ENCODE measurements around the gene PITPNM1.

Gene PITPNM1

GRCh38 chr11:67463186-67463585 is 42.0 kb downstream of the PITPNM1 start:
- no peak for DNase-seq

GRCh38 chr11:67458266-67458665 is 46.9 kb downstream of the PITPNM1 start:
- no peak for DNase-seq

DNA sequence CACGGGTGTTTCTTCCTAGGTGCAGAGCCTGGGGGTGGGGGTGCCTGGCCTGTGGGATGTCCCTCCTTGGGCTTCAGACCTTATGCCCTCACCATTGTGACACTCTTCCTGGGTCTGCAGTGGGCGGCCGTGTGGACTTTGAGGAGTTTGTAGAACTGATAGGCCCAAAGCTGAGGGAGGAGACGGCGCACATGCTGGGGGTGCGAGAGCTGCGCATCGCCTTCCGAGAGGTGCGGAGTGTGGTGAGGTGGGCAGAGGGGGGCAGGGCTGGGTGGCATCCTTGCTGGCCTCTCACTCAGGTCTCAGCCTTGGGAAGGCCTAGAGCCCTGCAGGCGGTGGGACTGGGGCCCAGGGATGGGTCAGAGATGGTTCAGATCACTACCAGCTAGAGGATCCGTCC is 47.7 kb downstream of the PITPNM1 start:
- no peak for DNase-seq

- no peak for DNase-seq
These were observed 49.0 kb downstream of the PITPNM1 start for GRCh38 chr11:67456068-67456705.

DNA sequence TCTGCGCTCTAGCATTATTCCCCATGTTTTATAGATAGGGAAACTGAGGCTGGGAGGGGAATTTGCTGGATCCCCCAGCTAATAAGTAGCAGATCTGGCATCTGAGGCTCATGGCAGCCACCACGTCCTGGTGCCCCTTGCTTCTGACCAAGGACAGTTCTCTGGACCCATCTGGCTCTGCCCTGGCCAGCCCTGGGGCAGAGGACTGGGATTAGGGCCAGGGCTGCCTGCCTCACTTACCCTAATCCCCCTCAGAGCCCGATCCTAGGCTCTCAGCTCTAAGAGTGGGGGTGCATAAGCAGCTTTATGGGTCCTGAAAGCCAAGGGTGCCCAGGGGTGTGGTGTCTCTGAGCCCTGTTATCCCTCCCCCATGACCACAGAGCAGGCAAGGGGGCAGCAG is 50.1 kb downstream of the PITPNM1 start, which contains the start of gene CABP4:
CABP4 (plus strand) TSS at position 301 of the 400 bp plus-strand sequence; CDS start at position 371, 70 bp downstream.
- no peak for DNase-seq

GRCh38 chr11:67453816-67454732 is 51.1 kb downstream of the PITPNM1 start:
- no peak for DNase-seq

- DNase-seq, result no peak
These were observed 52.8 kb downstream of the PITPNM1 start, which contains the start of gene GPR152 for GRCh38 chr11:67452141-67452952. TSS of gene GPR152 (minus strand) at chr11:67452729. CDS start at chr11:67452724, 5 bp downstream.

GRCh38 chr11:67451658-67451976 is 53.5 kb downstream of the PITPNM1 start:
- DNase-seq, result no peak

DNA sequence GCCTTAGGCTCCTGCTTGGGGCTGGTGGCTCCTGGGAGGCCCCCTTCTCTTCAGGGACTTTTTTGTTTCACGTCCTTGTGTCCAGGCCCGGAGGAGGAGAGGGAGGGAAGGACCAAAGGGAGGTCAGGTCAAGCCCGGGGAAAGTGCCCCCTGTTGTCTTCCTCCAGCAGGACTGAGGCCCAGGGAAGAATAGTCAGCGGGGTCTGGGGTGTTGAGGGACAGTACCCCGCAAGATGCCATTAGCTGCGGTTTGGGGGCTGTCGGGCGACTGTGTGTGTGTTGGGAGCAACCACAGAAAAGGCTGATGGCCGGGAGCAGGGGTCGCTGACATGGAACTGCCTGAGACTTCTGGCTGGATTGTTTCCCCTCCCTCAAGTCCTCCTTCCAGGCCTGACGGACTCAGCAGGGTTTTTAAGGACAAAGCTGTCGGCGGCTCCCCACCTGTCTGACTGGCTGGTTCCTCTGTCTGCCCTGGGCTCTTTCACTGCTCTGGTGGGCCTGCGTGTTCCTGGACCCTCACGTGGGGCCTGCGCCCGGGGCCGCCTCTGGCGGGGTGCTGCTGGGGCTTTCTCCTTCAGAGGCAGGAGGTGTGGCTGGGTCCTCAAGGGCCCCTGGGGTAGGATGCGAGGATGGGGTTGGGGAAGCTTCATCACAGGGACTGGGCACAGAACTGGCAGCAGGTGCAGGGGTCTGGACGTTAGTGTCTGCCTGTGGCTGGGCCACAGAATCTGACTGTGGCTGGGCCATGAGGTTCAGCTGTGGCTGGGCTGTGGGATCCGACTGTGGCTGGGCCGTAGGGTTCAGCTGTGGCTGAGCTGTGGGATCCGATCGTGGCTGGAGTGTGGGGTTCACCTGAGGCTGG is 54.1 kb downstream of the PITPNM1 start:
- DNase-seq, result no peak

- DNase-seq, result no peak
These were observed 55.9 kb downstream of the PITPNM1 start for GRCh38 chr11:67449116-67449844.

- DNase-seq, result no peak
These were observed 56.9 kb downstream of the PITPNM1 start for GRCh38 chr11:67448220-67448609.

- DNase-seq, result no peak
These were observed 59.6 kb downstream of the PITPNM1 start for GRCh38 chr11:67445515-67445914.

GRCh38 chr11:67442504-67443404 is 62.4 kb downstream of the PITPNM1 start:
- DNase-seq, result no peak

All from COR-L47 (cell line).